ENCODE data around the gene RALGAPB.

DNA sequence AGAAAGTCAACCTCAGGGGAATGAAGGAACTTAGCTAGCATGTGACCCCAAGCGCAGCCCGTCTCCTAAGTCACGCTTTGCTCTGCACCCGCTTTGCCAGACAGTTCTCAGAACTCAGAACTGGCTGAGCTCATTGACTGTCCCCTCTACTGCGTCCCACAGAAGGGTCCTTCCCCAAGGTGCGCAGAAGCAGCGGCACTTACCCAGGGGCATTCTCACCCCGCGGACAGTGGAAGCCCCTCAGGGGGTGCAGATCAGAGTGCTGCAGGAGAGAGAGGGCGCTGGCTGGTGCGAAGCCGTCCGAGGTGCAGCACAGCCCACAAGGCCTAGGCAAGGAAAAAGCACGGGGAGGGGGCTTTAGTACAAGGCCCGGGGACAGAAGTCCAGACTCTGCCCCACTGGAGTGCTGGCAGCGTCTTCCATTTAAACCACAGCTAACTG, 38.3 kb upstream of the RALGAPB start:
- TF ChIP-seq RAD21 (conservative IDR thresholded peaks at IDR 0.05 in 1 of 2, IDR thresholded peaks at IDR 0.05 in 1 of 2), result no peak
- no peak for TF ChIP-seq JUN (IDR thresholded peaks at IDR 0.05)
- TF ChIP-seq TP53 (CRISPR knock-in tag; IDR thresholded peaks at IDR 0.05), result peak; percentile 54; the same call in 1 of the 2 replicates
- TF ChIP-seq, protein P1, sequence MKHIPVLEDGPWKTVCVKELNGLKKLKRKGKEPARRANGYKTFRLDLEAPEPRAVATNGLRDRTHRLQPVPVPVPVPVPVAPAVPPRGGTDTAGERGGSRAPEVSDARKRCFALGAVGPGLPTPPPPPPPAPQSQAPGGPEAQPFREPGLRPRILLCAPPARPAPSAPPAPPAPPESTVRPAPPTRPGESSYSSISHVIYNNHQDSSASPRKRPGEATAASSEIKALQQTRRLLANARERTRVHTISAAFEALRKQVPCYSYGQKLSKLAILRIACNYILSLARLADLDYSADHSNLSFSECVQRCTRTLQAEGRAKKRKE (CRISPR knock-in tag; IDR thresholded peaks at IDR 0.05; ENCODE audit: low read depth), result no peak
- TF ChIP-seq, protein P2, sequence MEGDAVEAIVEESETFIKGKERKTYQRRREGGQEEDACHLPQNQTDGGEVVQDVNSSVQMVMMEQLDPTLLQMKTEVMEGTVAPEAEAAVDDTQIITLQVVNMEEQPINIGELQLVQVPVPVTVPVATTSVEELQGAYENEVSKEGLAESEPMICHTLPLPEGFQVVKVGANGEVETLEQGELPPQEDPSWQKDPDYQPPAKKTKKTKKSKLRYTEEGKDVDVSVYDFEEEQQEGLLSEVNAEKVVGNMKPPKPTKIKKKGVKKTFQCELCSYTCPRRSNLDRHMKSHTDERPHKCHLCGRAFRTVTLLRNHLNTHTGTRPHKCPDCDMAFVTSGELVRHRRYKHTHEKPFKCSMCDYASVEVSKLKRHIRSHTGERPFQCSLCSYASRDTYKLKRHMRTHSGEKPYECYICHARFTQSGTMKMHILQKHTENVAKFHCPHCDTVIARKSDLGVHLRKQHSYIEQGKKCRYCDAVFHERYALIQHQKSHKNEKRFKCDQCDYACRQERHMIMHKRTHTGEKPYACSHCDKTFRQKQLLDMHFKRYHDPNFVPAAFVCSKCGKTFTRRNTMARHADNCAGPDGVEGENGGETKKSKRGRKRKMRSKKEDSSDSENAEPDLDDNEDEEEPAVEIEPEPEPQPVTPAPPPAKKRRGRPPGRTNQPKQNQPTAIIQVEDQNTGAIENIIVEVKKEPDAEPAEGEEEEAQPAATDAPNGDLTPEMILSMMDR (IDR thresholded peaks at IDR 0.05), result no peak
- TF ChIP-seq FOSB (CRISPR knock-in tag; IDR thresholded peaks at IDR 0.05), result no peak
- TF ChIP-seq EP300 (IDR thresholded peaks at IDR 0.05), result no peak

Data from A549 (cell line).